ENCODE measurements around the gene TNNT1.
"Not testable (repeated sequence)": the region's sequence is repeated elsewhere in the genome, so short reads cannot be mapped to it uniquely, and the experiment has no call there.

Gene TNNT1

GRCh38 chr19:55169136-55169535 is 20.1 kb upstream of the TNNT1 start:
- no peak for DNase-seq (ENCODE audit: low read depth in 3 of 3, low spot score in 1 of 3)

- DNase-seq (ENCODE audit: low read depth in 3 of 3, low spot score in 1 of 3): peak in 1 of 3 donors; percentile 65
These were observed 17.7 kb upstream of the TNNT1 start, which contains the start of gene DNAAF3 for GRCh38 chr19:55166530-55167268. DNAAF3 (minus strand) TSS chr19:55166613; CDS start chr19:55166413, 200 bp downstream.

GRCh38 chr19:55165952-55166529 is 17.0 kb upstream of the TNNT1 start:
- no peak for DNase-seq (ENCODE audit: low read depth in 3 of 3, low spot score in 1 of 3)

- DNase-seq (ENCODE audit: low read depth in 3 of 3, low spot score in 1 of 3): no peak
These were observed 12.7 kb upstream of the TNNT1 start for GRCh38 chr19:55161571-55162322.

GRCh38 chr19:55160986-55161365 is 12.0 kb upstream of the TNNT1 start:
- DNase-seq (ENCODE audit: low read depth in 3 of 3, low spot score in 1 of 3): no peak

- peak; percentile 53 to 82 (median 62) for DNase-seq (ENCODE audit: low read depth in 3 of 3, low spot score in 1 of 3)
These were observed 11.4 kb upstream of the TNNT1 start for GRCh38 chr19:55160128-55160985.

GRCh38 chr19:55158848-55159749 is 10.1 kb upstream of the TNNT1 start:
- no peak for DNase-seq (ENCODE audit: low read depth in 3 of 3, low spot score in 1 of 3)

GRCh38 chr19:55158423-55158822 is 9.4 kb upstream of the TNNT1 start:
- DNase-seq (ENCODE audit: low read depth in 3 of 3, low spot score in 1 of 3): no peak

- no peak for DNase-seq (ENCODE audit: low read depth in 3 of 3, low spot score in 1 of 3)
These were observed 8.3 kb upstream of the TNNT1 start, which contains the start of gene TNNI3 for GRCh38 chr19:55157064-55157908. TNNI3 (minus strand) TSS chr19:55157732; CDS start chr19:55157589, 143 bp downstream.

GRCh38 chr19:55156202-55157063 is 7.4 kb upstream of the TNNT1 start:
- peak in 1 of 3 donors; percentile 33 for DNase-seq (ENCODE audit: low read depth in 3 of 3, low spot score in 1 of 3)

- DNase-seq (ENCODE audit: low read depth in 3 of 3, low spot score in 1 of 3): not testable (repeated sequence)
These were observed 6.8 kb upstream of the TNNT1 start for GRCh38 chr19:55155784-55156183.

GRCh38 chr19:55153652-55154264 is 4.8 kb upstream of the TNNT1 start:
- no peak for DNase-seq (ENCODE audit: low read depth in 3 of 3, low spot score in 1 of 3)

GRCh38 chr19:55152017-55152416 is 3.0 kb upstream of the TNNT1 start:
- no peak for DNase-seq (ENCODE audit: low read depth in 3 of 3, low spot score in 1 of 3)

GRCh38 chr19:55147545-55148251 is 1.3 kb downstream of the TNNT1 start:
- no peak for DNase-seq (ENCODE audit: low read depth in 3 of 3, low spot score in 1 of 3)

GRCh38 chr19:55146705-55147273 is 2.2 kb downstream of the TNNT1 start:
- no peak for DNase-seq (ENCODE audit: low read depth in 3 of 3, low spot score in 1 of 3)

- no peak for DNase-seq (ENCODE audit: low read depth in 3 of 3, low spot score in 1 of 3)
These were observed 2.8 kb downstream of the TNNT1 start for GRCh38 chr19:55146078-55146704.

All from stimulated activated CD4-positive, alpha-beta T cell treated with anti-CD3 and anti-CD28 coated beads, TNF-alpha, amount 100 ng/mL, for 1 hour (primary cell).